DMS79 (cell line): Measurements from ENCODE around the gene SMYD5.
A peak's percentile ranks its signal among the peaks of the same experiment; 100 is the strongest.

Experiments used
- DNase-seq: peaks from one replicate; lab custom pipeline; 2025; lab: John Stamatoyannopoulos, UW

Gene SMYD5

DNA sequence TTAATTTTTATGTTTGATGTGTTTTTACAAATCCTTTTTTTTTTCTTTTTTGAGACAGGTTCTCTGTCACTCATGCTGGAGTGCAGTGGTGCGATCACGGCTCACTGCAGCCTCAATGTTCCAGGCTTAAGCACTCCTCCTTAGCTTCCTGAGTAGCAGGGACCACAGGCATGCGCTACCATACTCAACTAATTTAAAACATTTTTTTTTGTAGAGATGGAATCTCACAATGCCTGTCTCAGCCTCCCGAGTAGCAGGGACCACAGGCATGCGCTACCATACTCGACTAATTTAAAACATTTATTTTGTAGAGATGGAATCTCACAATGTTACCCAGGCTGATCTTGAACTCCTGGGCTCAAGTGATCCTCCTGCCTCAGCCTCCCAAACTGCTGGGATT, 8.4 kb upstream of the SMYD5 start:
- DNase-seq = no peak

- DNase-seq = no peak
Measured at GRCh38 chr2:73208258-73208657, 5.8 kb upstream of the SMYD5 start.

DNA sequence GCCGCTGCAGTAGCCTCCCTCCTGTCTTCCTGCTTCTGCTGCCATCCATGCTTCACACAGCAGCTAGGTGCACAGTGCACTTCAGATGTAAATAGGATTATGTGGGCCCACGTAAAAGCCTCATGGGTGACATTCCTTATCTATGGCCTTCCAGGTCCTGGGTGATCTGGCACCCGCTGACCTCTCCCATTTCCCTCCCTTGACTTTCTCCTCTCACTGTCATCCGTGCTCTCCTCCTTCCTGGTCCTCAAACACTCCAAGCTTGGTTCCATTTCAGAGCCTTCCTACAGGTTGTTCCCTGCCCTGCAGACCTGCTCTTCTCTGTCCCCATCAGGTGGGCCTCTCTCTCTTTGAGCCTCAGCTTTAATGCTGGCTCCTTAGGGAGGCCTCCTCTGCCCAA, 4.0 kb upstream of the SMYD5 start:
- no peak for DNase-seq

DNA sequence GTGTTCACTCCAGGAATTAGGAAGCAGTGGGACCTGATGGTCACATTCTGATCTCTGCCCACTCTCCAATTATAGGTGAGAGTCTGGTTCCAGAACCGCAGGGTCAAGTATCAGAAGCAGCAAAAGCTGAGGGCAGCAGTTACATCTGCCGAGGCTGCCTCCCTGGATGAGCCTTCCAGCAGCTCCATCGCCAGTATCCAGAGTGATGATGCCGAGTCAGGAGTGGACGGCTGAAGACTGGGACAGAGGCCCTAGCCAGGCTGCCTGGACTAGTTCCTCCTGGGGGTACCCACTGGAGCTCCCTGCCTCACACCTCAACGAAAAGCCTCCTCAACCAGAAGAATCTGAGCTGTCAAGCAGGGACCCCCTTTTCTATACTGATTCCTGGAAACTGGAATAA, 3.3 kb upstream of the SMYD5 start:
- no peak for DNase-seq

DNA sequence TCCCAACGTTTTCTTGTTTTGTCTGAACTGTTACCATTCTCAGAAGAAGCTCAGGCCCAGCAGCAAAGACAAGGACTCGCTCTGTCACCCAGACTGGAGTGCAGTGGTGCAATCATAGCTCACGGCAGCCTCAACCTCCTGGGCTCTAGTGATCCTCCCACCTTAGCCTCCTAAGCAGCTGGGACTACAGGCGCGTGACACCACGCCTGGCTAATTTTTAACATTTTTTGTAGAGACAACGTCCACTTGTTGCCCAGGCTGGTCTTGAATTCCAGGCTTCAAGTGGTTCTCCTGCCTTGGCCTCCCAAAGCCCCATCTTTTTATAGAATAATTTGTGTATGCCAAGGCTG, 2.0 kb upstream of the SMYD5 start:
- no peak for DNase-seq

GRCh38 chr2:73212448-73213176, 1.4 kb upstream of the SMYD5 start:
- DNase-seq = peak; percentile 44

- DNase-seq = no peak
Measured at GRCh38 chr2:73215254-73215653, 1.2 kb downstream of the SMYD5 start.

GRCh38 chr2:73217160-73217559, 3.1 kb downstream of the SMYD5 start:
- no peak for DNase-seq

GRCh38 chr2:73217826-73218225, 3.8 kb downstream of the SMYD5 start:
- no peak for DNase-seq

GRCh38 chr2:73218298-73218697, 4.3 kb downstream of the SMYD5 start:
- no peak for DNase-seq

GRCh38 chr2:73223821-73224220, 9.8 kb downstream of the SMYD5 start:
- no peak for DNase-seq

DNA sequence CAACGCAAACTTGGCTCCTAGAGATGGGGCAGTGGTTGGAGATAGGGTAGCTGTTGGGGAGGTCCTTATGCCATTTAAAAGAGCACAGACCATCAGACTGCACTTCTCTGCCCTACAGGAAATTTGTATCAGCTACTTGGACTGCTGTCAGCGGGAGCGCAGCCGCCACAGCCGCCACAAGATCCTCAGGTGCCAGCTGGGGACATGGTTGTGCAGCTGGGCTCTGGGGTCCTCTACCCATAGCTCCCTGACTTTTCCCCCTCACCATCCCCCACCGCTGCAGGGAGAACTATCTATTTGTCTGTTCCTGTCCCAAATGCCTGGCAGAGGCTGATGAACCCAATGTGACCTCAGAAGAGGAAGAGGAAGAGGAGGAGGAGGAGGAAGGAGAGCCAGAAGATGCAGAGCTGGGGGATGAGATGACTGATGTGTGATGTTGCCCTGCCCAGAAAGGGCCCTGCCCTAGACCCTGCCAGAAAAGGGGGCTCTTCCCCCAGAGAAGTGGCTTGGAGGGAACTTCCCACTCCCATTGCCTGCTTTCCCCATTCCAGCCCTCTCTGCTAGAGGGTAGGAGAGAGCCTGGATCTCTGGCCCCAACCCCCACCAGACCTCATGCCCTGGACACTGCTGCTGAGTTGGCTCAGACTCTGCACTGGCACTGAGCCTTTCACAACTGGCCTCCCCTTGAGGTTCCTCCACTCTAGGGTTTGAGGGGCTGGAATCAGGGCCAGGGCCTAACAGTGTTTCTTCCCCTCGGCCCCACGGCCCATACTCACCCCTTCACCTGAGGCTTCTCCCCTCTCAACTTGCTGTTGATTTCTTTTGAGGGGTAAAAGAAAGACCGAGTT, 11.7 kb downstream of the SMYD5 start:
- no peak for DNase-seq

DNA sequence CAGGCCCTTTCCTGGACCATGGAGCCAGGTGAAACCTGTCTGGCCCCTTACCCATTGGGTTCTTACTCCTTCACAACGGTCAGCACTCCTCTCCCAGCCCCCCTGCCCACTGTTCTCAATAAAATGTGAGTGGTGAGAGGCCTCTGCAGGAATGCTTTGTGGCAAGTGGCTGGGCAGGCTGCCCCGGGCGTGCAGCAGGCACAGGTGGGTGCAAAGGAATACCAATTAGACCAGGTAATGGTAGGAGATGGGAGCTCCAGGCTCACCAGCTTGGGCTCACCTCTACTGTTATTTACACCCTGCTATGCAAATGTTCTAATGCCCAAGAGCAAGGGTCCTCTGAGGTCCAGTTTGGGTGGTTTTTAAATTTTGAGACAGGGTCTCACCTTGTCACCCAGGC, 13.0 kb downstream of the SMYD5 start:
- DNase-seq = no peak

DNA sequence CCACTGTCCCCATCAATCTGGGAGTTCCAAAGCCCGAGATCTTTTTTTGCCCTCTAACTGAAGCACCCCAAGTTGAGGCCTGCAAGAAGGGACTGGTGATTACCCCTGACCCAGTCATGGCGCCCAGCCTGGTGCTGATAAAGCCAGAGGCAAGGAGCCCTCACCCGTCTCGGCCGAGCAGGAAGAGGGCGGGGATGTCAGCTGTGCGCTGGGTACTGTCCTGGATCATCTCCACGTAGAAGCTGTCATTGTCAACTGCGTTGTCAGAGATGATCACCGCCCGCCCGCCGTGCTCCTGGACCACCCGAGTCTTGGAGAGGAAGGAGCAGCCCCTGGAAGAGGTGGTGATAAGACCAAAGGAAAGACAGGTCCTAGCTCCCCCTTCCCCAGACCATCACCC, 14.6 kb downstream of the SMYD5 start:
- no peak for DNase-seq

GRCh38 chr2:73232403-73233153, 18.5 kb downstream of the SMYD5 start:
- no peak for DNase-seq

GRCh38 chr2:73233154-73233931, 19.3 kb downstream of the SMYD5 start, which contains the start of gene PRADC1:
PRADC1 (minus strand) TSS chr2:73233239; CDS start chr2:73233160, 79 bp downstream.
- DNase-seq = peak; percentile 99

- DNase-seq = peak; percentile 87
Measured at GRCh38 chr2:73233932-73234832, 20.1 kb downstream of the SMYD5 start, which contains the start of gene CCT7. CCT7 (plus strand) TSS chr2:73234308; CDS start chr2:73234379, 71 bp downstream.

- DNase-seq = no peak
Measured at GRCh38 chr2:73235315-73236028, 21.4 kb downstream of the SMYD5 start.

GRCh38 chr2:73237168-73237567, 23.1 kb downstream of the SMYD5 start:
- no peak for DNase-seq

DNA sequence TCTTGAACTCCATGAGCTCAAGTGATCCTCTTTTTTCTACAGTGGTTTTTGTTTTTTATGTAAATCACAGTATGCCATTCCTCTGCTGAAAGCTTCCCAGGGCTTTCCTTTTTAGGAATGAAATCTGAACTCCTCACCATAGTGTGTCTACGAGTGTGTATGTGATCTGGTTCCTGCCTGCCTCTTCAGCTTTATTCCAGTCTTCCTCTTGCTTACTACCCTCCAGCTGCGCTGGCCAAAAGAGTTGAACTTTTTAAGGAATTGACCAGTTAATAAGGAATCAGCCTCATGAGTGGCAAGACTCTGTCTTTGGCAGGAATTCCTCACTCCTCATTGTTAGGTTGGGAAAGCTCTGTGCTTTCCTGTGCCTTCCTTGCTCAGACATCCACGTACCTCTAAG, 24.1 kb downstream of the SMYD5 start:
- DNase-seq = no peak
